ENCODE results near the gene FBF1. TPM values are rescaled to one million over a fixed set of nuclear protein-coding genes. Genes with fewer than 3 reads are reported as not detected.

Gene FBF1
- total RNA-seq, 1 experiment from 2014 or later = 8.3 TPM

DNA sequence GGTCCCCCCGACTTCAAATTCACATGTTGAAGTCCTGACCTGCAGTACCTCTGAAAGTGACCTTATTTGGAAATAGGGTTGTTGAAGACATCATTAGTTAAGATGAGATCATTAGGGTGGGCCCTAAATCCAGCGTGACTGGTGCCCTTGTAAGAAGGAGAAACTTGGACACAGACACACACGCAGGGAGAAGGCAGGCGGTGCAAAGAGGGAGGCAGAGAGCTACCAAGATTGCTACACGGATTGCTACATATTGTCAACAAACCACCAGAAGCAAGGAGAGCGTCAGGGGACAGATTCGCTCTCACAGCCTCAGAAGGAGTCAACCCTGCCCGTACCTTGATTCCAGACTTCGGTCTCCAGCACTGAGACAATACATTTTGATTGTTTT, 78.9 kb downstream of the FBF1 start:
- Histone ChIP-seq H3K79me1 (ENCODE audit: insufficient read depth, low read depth, low read length, poor library complexity, severe bottlenecking) (no peaks in the 10 kb centered on the region), H3T11ph (ENCODE audit: low read length) (no peak overlapping the region), H3K23ac (ENCODE audit: insufficient read length, low read depth, low read length) (no peak overlapping the region), H2AFZ (ENCODE audit: low read length) (no peak overlapping the region), H4K91ac (ENCODE audit: insufficient read length, low read depth, low read length) (no peak overlapping the region), H3K4ac (ENCODE audit: low read depth, low read length) (no peak overlapping the region), H3K27ac (ENCODE audit: insufficient read length, low read depth, low read length) (no peak overlapping the region), H3K56ac (ENCODE audit: insufficient read length, low read depth, low read length) (no peak overlapping the region), H2BK120ac (ENCODE audit: low read depth, low read length, poor library complexity, severe bottlenecking) (no peak overlapping the region), H4K5ac (ENCODE audit: insufficient read length, low read depth, low read length) (no peak overlapping the region), H3K9ac (ENCODE audit: extremely low read depth, insufficient read length, low read length) (no peak overlapping the region), H2BK20ac (ENCODE audit: low read depth, low read length, poor library complexity, severe bottlenecking) (no peak overlapping the region), H2BK5ac (ENCODE audit: insufficient read length, low read length) (no peak overlapping the region), H3K23me2 (ENCODE audit: insufficient read length, low read depth, low read length, poor library complexity, severe bottlenecking) (no peaks in the 10 kb centered on the region), H3K4me2 (ENCODE audit: insufficient read depth, insufficient read length, low read length) (no peak overlapping the region), H3K4me1 (ENCODE audit: insufficient read depth, low read length) (no peaks in the 10 kb centered on the region), H2AK5ac (ENCODE audit: insufficient read length, low read length) (no peak overlapping the region), H3K79me2 (ENCODE audit: insufficient read depth, low read length) (no peaks in the 10 kb centered on the region), H3K9me3 (ENCODE audit: control insufficient read depth, low read depth, low read length) (no peaks in the 10 kb centered on the region), H2BK15ac (ENCODE audit: low read depth, low read length) (no peak overlapping the region), H3K18ac (ENCODE audit: insufficient read length, low read depth, low read length) (no peak overlapping the region), H4K8ac (replicated peaks; ENCODE audit: insufficient read length, low read depth, low read length) (no peak overlapping the region), H3K14ac (ENCODE audit: insufficient read depth, low read length) (no peak overlapping the region), H2BK12ac (ENCODE audit: insufficient read length, low read depth, low read length) (no peak overlapping the region), H4K20me1 (ENCODE audit: control insufficient read depth, insufficient read depth, insufficient read length) (no peaks in the 10 kb centered on the region), H3K27me3 (ENCODE audit: insufficient read depth, low read length) (no peaks in the 10 kb centered on the region)
- WGBS (ENCODE audit: extremely low coverage, insufficient read length, low lambda C conversion rate) = no CpG with 5 or more reads among the region's 9 CpGs
- no peaks in the 10 kb centered on the region for H3K27me3 Mint-ChIP-seq (ENCODE audit: low read depth)
- no peak overlapping the region for H3K4me3 Mint-ChIP-seq
- H3K9me3 Mint-ChIP-seq = no peaks in the 10 kb centered on the region
- DNase-seq = no peak
- no peaks in the 10 kb centered on the region for H3K36me3 Mint-ChIP-seq (ENCODE audit: insufficient read depth in 1 of 3, low read depth in 3 of 3)
- TF ChIP-seq, protein P1, sequence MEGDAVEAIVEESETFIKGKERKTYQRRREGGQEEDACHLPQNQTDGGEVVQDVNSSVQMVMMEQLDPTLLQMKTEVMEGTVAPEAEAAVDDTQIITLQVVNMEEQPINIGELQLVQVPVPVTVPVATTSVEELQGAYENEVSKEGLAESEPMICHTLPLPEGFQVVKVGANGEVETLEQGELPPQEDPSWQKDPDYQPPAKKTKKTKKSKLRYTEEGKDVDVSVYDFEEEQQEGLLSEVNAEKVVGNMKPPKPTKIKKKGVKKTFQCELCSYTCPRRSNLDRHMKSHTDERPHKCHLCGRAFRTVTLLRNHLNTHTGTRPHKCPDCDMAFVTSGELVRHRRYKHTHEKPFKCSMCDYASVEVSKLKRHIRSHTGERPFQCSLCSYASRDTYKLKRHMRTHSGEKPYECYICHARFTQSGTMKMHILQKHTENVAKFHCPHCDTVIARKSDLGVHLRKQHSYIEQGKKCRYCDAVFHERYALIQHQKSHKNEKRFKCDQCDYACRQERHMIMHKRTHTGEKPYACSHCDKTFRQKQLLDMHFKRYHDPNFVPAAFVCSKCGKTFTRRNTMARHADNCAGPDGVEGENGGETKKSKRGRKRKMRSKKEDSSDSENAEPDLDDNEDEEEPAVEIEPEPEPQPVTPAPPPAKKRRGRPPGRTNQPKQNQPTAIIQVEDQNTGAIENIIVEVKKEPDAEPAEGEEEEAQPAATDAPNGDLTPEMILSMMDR (conservative IDR thresholded peaks at IDR 0.05) = no peak
- H3K4me1 Mint-ChIP-seq = peaks cover 5 to 19% of the 10 kb centered on the region in 2 experiments
- H3K27ac Mint-ChIP-seq = no peak overlapping the region

Other genes with a start within 250 kb of the FBF1 start
- gene ITGB4, start 219.6 kb downstream of the FBF1 start, total RNA-seq (2021) = 3.9 and 5.3 TPM in 2 replicates
- 36.7 and 38.4 TPM in 2 replicates for gene GALK1, start 175.8 kb downstream of the FBF1 start, total RNA-seq (2021)
- 35.6 and 36.4 TPM in 2 replicates for gene UNK, start 156.2 kb downstream of the FBF1 start, total RNA-seq (2021)
- gene UNC13D, start 96.6 kb downstream of the FBF1 start, total RNA-seq (2021) = 6.3 and 6.8 TPM in 2 replicates
- 59.2 and 63.2 TPM in 2 replicates for gene WBP2, start 85.7 kb downstream of the FBF1 start, total RNA-seq (2021)
- gene TRIM47, start 62.5 kb downstream of the FBF1 start, total RNA-seq (2021) = 5.5 and 6.9 TPM in 2 replicates
- gene TRIM65, start 44.1 kb downstream of the FBF1 start, total RNA-seq (2021) = 34.1 and 39.6 TPM in 2 replicates
- 108 and 118 TPM in 2 replicates for gene MRPL38, start 36.2 kb downstream of the FBF1 start, total RNA-seq (2021)
- gene ACOX1, start 38.1 kb upstream of the FBF1 start, total RNA-seq (2021) = 27.2 and 27.4 TPM in 2 replicates
- gene TEN1, start 38.2 kb upstream of the FBF1 start, total RNA-seq (2021) = 19.3 and 19.9 TPM in 2 replicates
- gene CDK3, start 59.8 kb upstream of the FBF1 start, total RNA-seq (2021) = 11.7 and 14.3 TPM in 2 replicates
- gene EVPL, start 86.3 kb upstream of the FBF1 start, total RNA-seq (2021) = 0.48 and 0.53 TPM in 2 replicates
- gene SRP68, start 131.5 kb upstream of the FBF1 start, total RNA-seq (2021) = 85.1 and 86.1 TPM in 2 replicates
- 0.79 and 0.81 TPM in 2 replicates for gene GALR2, start 133.7 kb upstream of the FBF1 start, total RNA-seq (2021)
- gene ZACN, start 138.1 kb upstream of the FBF1 start, total RNA-seq (2021) = 0.09 and 0.31 TPM in 2 replicates
- 160 and 162 TPM in 2 replicates for gene EXOC7, start 162.7 kb upstream of the FBF1 start, total RNA-seq (2021)
- gene FOXJ1, start 200.2 kb upstream of the FBF1 start, total RNA-seq (2021) = 3.7 and 4.0 TPM in 2 replicates

All from H9 (cell line).